ENCODE data around the gene NRXN2. TPM values are rescaled to one million over a fixed set of nuclear protein-coding genes. Genes with fewer than 3 reads are reported as not detected.

The NRXN2 gene
- total and polyA plus RNA-seq, 2 of the 13 experiments (the other 11 are each of a cell fraction or from before 2014, with no cell fraction given) = not detected

- TF ChIP-seq FOXA3 (CRISPR knock-in tag; IDR thresholded peaks at IDR 0.05) (peak; percentile 29; the same call in 1 of the 2 replicates), ISX (CRISPR knock-in tag; conservative IDR thresholded peaks at IDR 0.05) (no peak), TAF15 (IDR thresholded peaks at IDR 0.05; ENCODE audit: low read depth, low read length, poor library complexity, severe bottlenecking) (no peak), SUZ12 (IDR thresholded peaks at IDR 0.05; ENCODE audit: low read depth, low read length) (no peak), JUND (CRISPR knock-in tag; IDR thresholded peaks at IDR 0.05) (no peak), SRSF4 (IDR thresholded peaks at IDR 0.05; ENCODE audit: low read depth, low read length, poor library complexity, severe bottlenecking) (no peak), SMAD1 (CRISPR knock-in tag; IDR thresholded peaks at IDR 0.05; ENCODE audit: borderline replicate concordance, low read depth) (no peak), GATAD2A (CRISPR knock-in tag; IDR thresholded peaks at IDR 0.05) (peak; percentile 44), CEBPB (IDR thresholded peaks at IDR 0.05; ENCODE audit: borderline replicate concordance, low read depth, low read length) (peak; percentile 29; the same call in 1 of the 2 replicates), JARID2 (CRISPR knock-in tag; IDR thresholded peaks at IDR 0.05; ENCODE audit: insufficient replicate concordance) (no peak), CC2D1A (CRISPR knock-in tag; IDR thresholded peaks at IDR 0.05) (no peak), ZNF253 (CRISPR knock-in tag; IDR thresholded peaks at IDR 0.05; ENCODE audit: borderline replicate concordance) (no peak), ZNF782 (CRISPR knock-in tag; IDR thresholded peaks at IDR 0.05; ENCODE audit: borderline replicate concordance) (no peak), IRX3 (CRISPR knock-in tag; IDR thresholded peaks at IDR 0.05; ENCODE audit: borderline replicate concordance, low read depth) (no peak), NFATC3 (CRISPR knock-in tag; IDR thresholded peaks at IDR 0.05) (no peak), FOXP1 (IDR thresholded peaks at IDR 0.05) (no peak), FOXP1 (CRISPR knock-in tag; IDR thresholded peaks at IDR 0.05) (peak; percentile 48; the same call in 1 of the 2 replicates), BCL6 (CRISPR knock-in tag; IDR thresholded peaks at IDR 0.05) (peak; percentile 39; the same call in 1 of the 2 replicates), SSRP1 (CRISPR knock-in tag; IDR thresholded peaks at IDR 0.05) (no peak), ZNF766 (CRISPR knock-in tag; IDR thresholded peaks at IDR 0.05; ENCODE audit: borderline replicate concordance) (no peak), MBD4 (IDR thresholded peaks at IDR 0.05; ENCODE audit: borderline replicate concordance, low read length) (no peak), PLSCR1 (CRISPR knock-in tag; IDR thresholded peaks at IDR 0.05; ENCODE audit: borderline replicate concordance) (no peak)
- TF ChIP-seq, protein P1, sequence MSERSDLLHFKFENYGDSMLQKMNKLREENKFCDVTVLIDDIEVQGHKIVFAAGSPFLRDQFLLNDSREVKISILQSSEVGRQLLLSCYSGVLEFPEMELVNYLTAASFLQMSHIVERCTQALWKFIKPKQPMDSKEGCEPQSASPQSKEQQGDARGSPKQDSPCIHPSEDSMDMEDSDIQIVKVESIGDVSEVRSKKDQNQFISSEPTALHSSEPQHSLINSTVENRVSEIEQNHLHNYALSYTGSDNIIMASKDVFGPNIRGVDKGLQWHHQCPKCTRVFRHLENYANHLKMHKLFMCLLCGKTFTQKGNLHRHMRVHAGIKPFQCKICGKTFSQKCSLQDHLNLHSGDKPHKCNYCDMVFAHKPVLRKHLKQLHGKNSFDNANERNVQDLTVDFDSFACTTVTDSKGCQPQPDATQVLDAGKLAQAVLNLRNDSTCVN (CRISPR knock-in tag; IDR thresholded peaks at IDR 0.05; ENCODE audit: borderline replicate concordance) = no peak
Measured at GRCh38 chr11:64681171-64681570, 41.8 kb downstream of the NRXN2 start (continued).
